Measurements from ENCODE around the gene CLIC3. TPM values are rescaled to one million over a fixed set of nuclear protein-coding genes. Genes with fewer than 3 reads are reported as not detected.
A peak's percentile ranks its signal among the peaks of the same experiment; 100 is the strongest.
"Not testable (repeated sequence)": the region's sequence is repeated elsewhere in the genome, so short reads cannot be mapped to it uniquely, and the experiment has no call there.

The CLIC3 gene
- polyA plus RNA-seq, 1 donor from 2014 or later: 3.5 TPM

GRCh38 chr9:137004285-137004684 lies 7.9 kb upstream of the CLIC3 start:
- not testable (repeated sequence) for H3K27ac Mint-ChIP-seq, H3K36me3 Mint-ChIP-seq, H3K27me3 Mint-ChIP-seq, H3K9me3 Mint-ChIP-seq
- H3K4me1 Mint-ChIP-seq: peaks cover 8 to 13% (median 8%) of the 10 kb centered on the region in 3 donors
- H3K4me3 Mint-ChIP-seq: peak overlapping the region in 1 of 4 donors; percentile 22

GRCh38 chr9:137002646-137003041 lies 6.3 kb upstream of the CLIC3 start:
- Mint-ChIP-seq H3K4me3 (no peak overlapping the region), H3K4me1 (peaks cover 19 to 27% (median 21%) of the 10 kb centered on the region in 3 donors), H3K27me3 (peaks cover 5% of the 10 kb centered on the region), H3K36me3 (no peaks in the 10 kb centered on the region), H3K9me3 (peaks cover 0 to 1% (median 0%) of the 10 kb centered on the region in 3 donors), H3K27ac (no peak overlapping the region)

GRCh38 chr9:137001857-137002645 lies 5.7 kb upstream of the CLIC3 start:
- H3K9me3 Mint-ChIP-seq: peaks cover 0 to 1% (median 0%) of the 10 kb centered on the region in 3 donors
- H3K27me3 Mint-ChIP-seq: peaks cover 5% of the 10 kb centered on the region
- peaks cover 22 to 28% (median 22%) of the 10 kb centered on the region in 3 donors for H3K4me1 Mint-ChIP-seq
- no peak overlapping the region for H3K27ac Mint-ChIP-seq
- H3K36me3 Mint-ChIP-seq: no peaks in the 10 kb centered on the region
- H3K4me3 Mint-ChIP-seq: peak overlapping the region in 1 of 4 donors; percentile 20

GRCh38 chr9:137000177-137000930 lies 4.0 kb upstream of the CLIC3 start:
- Mint-ChIP-seq H3K4me3 (peak overlapping the region; percentile 63 to 93 (median 86)), H3K9me3 (peaks cover 0 to 1% (median 0%) of the 10 kb centered on the region in 3 donors), H3K4me1 (peaks cover 22 to 30% (median 27%) of the 10 kb centered on the region in 3 donors), H3K27ac (peak overlapping the region; percentile 95 to 99 (median 95)), H3K36me3 (no peaks in the 10 kb centered on the region), H3K27me3 (peaks cover 2% of the 10 kb centered on the region)

GRCh38 chr9:136997830-136998234 lies 1.5 kb upstream of the CLIC3 start:
- peak overlapping the region; percentile 34 to 92 (median 80) for H3K4me3 Mint-ChIP-seq
- H3K36me3 Mint-ChIP-seq: no peaks in the 10 kb centered on the region
- peaks cover 22 to 32% (median 31%) of the 10 kb centered on the region in 3 donors for H3K4me1 Mint-ChIP-seq
- H3K27ac Mint-ChIP-seq: peak overlapping the region; percentile 81 to 96 (median 95)
- no peaks in the 10 kb centered on the region for H3K9me3 Mint-ChIP-seq
- peaks cover 2% of the 10 kb centered on the region for H3K27me3 Mint-ChIP-seq

GRCh38 chr9:136997371-136997770 lies 1.0 kb upstream of the CLIC3 start:
- Mint-ChIP-seq H3K4me3 (peak overlapping the region; percentile 34 to 92 (median 80)), H3K4me1 (peaks cover 22 to 35% (median 31%) of the 10 kb centered on the region in 3 donors), H3K36me3 (no peaks in the 10 kb centered on the region), H3K27ac (peak overlapping the region in 2 of 3 donors; percentile 95 to 96), H3K27me3 (peaks cover 2% of the 10 kb centered on the region), H3K9me3 (no peaks in the 10 kb centered on the region)

GRCh38 chr9:136995772-136996311 lies 526 bp downstream of the CLIC3 start:
- peaks cover 23 to 36% (median 31%) of the 10 kb centered on the region in 3 donors for H3K4me1 Mint-ChIP-seq
- no peaks in the 10 kb centered on the region for H3K9me3 Mint-ChIP-seq
- H3K27me3 Mint-ChIP-seq: peaks cover 2% of the 10 kb centered on the region
- peak overlapping the region; percentile 58 to 84 (median 78) for H3K4me3 Mint-ChIP-seq
- no peaks in the 10 kb centered on the region for H3K36me3 Mint-ChIP-seq
- H3K27ac Mint-ChIP-seq: peak overlapping the region in 2 of 3 donors; percentile 79 to 87

GRCh38 chr9:136995362-136995761 lies 1.0 kb downstream of the CLIC3 start:
- Mint-ChIP-seq H3K36me3 (no peaks in the 10 kb centered on the region), H3K27ac (no peak overlapping the region), H3K9me3 (no peaks in the 10 kb centered on the region), H3K27me3 (no peaks in the 10 kb centered on the region), H3K4me3 (no peak overlapping the region), H3K4me1 (peaks cover 26 to 32% (median 29%) of the 10 kb centered on the region in 3 donors)

- H3K27ac Mint-ChIP-seq: no peak overlapping the region
- H3K36me3 Mint-ChIP-seq: no peaks in the 10 kb centered on the region
- H3K27me3 Mint-ChIP-seq: no peaks in the 10 kb centered on the region
- no peaks in the 10 kb centered on the region for H3K9me3 Mint-ChIP-seq
- H3K4me3 Mint-ChIP-seq: no peak overlapping the region
- peaks cover 22 to 27% (median 24%) of the 10 kb centered on the region in 3 donors for H3K4me1 Mint-ChIP-seq
Measured at GRCh38 chr9:136994888-136995230, 1.5 kb downstream of the CLIC3 start.

GRCh38 chr9:136994180-136994887 lies 2.0 kb downstream of the CLIC3 start:
- no peak overlapping the region for H3K27ac Mint-ChIP-seq
- no peaks in the 10 kb centered on the region for H3K36me3 Mint-ChIP-seq
- H3K27me3 Mint-ChIP-seq: no peaks in the 10 kb centered on the region
- H3K9me3 Mint-ChIP-seq: no peaks in the 10 kb centered on the region
- peak overlapping the region in 2 of 4 donors; percentile 86 to 95 for H3K4me3 Mint-ChIP-seq
- H3K4me1 Mint-ChIP-seq: peaks cover 20 to 24% (median 23%) of the 10 kb centered on the region in 3 donors

- no peaks in the 10 kb centered on the region for H3K36me3 Mint-ChIP-seq
- H3K9me3 Mint-ChIP-seq: no peaks in the 10 kb centered on the region
- H3K4me1 Mint-ChIP-seq: peaks cover 12 to 14% (median 13%) of the 10 kb centered on the region in 3 donors
- H3K4me3 Mint-ChIP-seq: peak overlapping the region; percentile 86 to 95 (median 89)
- peaks cover 4% of the 10 kb centered on the region for H3K27me3 Mint-ChIP-seq
- peak overlapping the region; percentile 87 to 95 (median 90) for H3K27ac Mint-ChIP-seq
Measured at GRCh38 chr9:136992819-136993369, 3.5 kb downstream of the CLIC3 start.

GRCh38 chr9:136991993-136992818 lies 4.2 kb downstream of the CLIC3 start, which contains the start of gene PAXX:
Gene PAXX, plus strand, starts transcription at chr9:136992422. Its CDS starts 22 bp downstream, at chr9:136992444.
- Mint-ChIP-seq H3K36me3 (no peaks in the 10 kb centered on the region), H3K27ac (peak within 1 kb of the TSS; percentile 87 to 95 (median 90)), H3K4me1 (peaks cover 8 to 11% (median 9%) of the 10 kb centered on the region in 3 donors), H3K27me3 (peaks cover 8% of the 10 kb centered on the region), H3K9me3 (no peaks in the 10 kb centered on the region), H3K4me3 (peak within 1 kb of the TSS; percentile 86 to 95 (median 89))

GRCh38 chr9:136990242-136990911 lies 6.0 kb downstream of the CLIC3 start:
- H3K4me1 Mint-ChIP-seq: peaks cover 6 to 9% (median 8%) of the 10 kb centered on the region in 3 donors
- no peaks in the 10 kb centered on the region for H3K36me3 Mint-ChIP-seq
- peak overlapping the region in 2 of 3 donors; percentile 37 to 67 for H3K27ac Mint-ChIP-seq
- peak overlapping the region in 3 of 4 donors; percentile 18 to 86 (median 77) for H3K4me3 Mint-ChIP-seq
- H3K27me3 Mint-ChIP-seq: peaks cover 14% of the 10 kb centered on the region
- H3K9me3 Mint-ChIP-seq: no peaks in the 10 kb centered on the region
